Colonic mucosa (tissue), 4 donors: ENCODE measurements around the gene LMO1. TPM values are rescaled to one million over a fixed set of nuclear protein-coding genes. Genes with fewer than 3 reads are reported as not detected.

Experiments used
- DNase-seq: peaks from one replicate; pipeline ENCODE4 v3.0.0-alpha.2; 2020
- H3K27ac ChIP-seq: fragments of 200-600 bp; one replicate; pipeline ENCODE4 v1.8.0; 2021
- H3K27me3 ChIP-seq: fragments of 200-600 bp; one replicate; pipeline ENCODE4 v1.8.0; 2021
- H3K36me3 ChIP-seq: fragments of 200-600 bp; one replicate; pipeline ENCODE4 v1.8.0; 2021
- H3K4me1 ChIP-seq: fragments of 200-600 bp; one replicate; pipeline ENCODE4 v1.8.0; 2021; ENCODE audit warnings: mild to moderate bottlenecking
- H3K4me3 ChIP-seq: fragments of 200-600 bp; one replicate; pipeline ENCODE4 v1.8.0; 2021
- H3K9ac ChIP-seq, 2 donors: one replicate each; pipeline ENCODE4 v1.7.0; 2013; ENCODE audit warnings: control low read depth in 2 of 2, low read depth in 2 of 2, low read length in 2 of 2
- H3K9me3 ChIP-seq: fragments of 200-600 bp; one replicate; pipeline ENCODE4 v1.8.0; 2021
- intact Hi-C: fragments of 100-400 bp; cut with DNase I; formaldehyde crosslinking; loops from one replicate; pipeline ENCODE4 v1.14.1; 2022
- total RNA-seq, 2 donors: library from RNA; stranded (reverse); fragmentation: NEBNext Ultra II Directional in 1 of 2; extraction: Animal tissue kit (Norgen Biotek cat#: 25700) in 1 of 2; gene quantifications; one replicate each; pipeline ENCODE4 v1.2.1, GENCODE V29; 2021
- TF ChIP-seq, protein P1 (sequence below): fragments of 200-600 bp; IDR thresholded peaks from one replicate; pipeline ENCODE4 v1.8.0; 2022; ENCODE audit warnings: antibody characterized with exemption, mild to moderate bottlenecking
- donor health status: healthy.
- donor health status: DM: no; HTN: no; CAD: no.
- donor health status: DM: no; HTN: no; CAD: no.

The LMO1 gene
- total RNA-seq, 2 donors from 2014 or later, result not detected

DNA sequence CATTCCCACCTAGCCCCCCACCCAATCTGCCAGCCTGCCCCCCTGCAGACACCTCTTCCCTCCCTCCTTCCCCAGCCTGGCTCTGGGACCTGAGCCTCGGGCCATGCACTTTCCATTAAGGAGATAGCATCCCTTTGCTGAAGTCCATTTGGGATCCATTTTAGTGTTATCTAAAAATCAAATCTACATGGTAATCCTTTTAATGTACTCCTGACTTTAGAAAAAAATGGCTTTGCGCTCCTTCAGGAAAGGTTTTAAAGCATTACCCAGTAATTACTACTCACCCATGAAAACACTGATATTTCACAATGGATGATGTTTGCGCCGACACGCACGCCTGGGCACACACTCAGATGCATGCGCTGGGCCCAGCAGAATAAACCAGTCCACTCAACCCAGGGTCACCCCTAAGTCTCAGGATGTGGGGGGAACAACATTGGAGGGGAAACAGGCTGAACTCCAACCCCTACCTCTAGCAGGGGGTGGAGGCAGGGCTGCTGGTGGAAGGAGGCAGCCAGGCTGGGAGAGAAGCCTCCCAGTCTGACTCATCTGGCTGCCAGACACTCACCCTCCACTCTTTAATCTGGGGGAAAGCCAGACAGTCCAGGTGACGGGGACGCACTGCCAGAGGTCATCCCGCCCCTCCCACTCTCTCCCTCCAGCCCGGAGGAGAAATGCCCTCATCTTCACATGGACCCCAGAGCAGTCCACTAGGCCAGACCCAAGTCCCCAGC is 29.8 kb downstream of the LMO1 start:
- intact Hi-C loops, result no loop called here
- TF ChIP-seq, protein P1, sequence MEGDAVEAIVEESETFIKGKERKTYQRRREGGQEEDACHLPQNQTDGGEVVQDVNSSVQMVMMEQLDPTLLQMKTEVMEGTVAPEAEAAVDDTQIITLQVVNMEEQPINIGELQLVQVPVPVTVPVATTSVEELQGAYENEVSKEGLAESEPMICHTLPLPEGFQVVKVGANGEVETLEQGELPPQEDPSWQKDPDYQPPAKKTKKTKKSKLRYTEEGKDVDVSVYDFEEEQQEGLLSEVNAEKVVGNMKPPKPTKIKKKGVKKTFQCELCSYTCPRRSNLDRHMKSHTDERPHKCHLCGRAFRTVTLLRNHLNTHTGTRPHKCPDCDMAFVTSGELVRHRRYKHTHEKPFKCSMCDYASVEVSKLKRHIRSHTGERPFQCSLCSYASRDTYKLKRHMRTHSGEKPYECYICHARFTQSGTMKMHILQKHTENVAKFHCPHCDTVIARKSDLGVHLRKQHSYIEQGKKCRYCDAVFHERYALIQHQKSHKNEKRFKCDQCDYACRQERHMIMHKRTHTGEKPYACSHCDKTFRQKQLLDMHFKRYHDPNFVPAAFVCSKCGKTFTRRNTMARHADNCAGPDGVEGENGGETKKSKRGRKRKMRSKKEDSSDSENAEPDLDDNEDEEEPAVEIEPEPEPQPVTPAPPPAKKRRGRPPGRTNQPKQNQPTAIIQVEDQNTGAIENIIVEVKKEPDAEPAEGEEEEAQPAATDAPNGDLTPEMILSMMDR, result no peak
- H3K36me3 ChIP-seq, result no peaks in the 10 kb centered on the region
- no peak overlapping the region for H3K9ac ChIP-seq
- no peak overlapping the region for H3K4me3 ChIP-seq
- H3K4me1 ChIP-seq, result no peaks in the 10 kb centered on the region
- H3K27ac ChIP-seq, result no peak overlapping the region
- no peaks in the 10 kb centered on the region for H3K27me3 ChIP-seq
- DNase-seq, result no peak
- no peaks in the 10 kb centered on the region for H3K9me3 ChIP-seq

DNA sequence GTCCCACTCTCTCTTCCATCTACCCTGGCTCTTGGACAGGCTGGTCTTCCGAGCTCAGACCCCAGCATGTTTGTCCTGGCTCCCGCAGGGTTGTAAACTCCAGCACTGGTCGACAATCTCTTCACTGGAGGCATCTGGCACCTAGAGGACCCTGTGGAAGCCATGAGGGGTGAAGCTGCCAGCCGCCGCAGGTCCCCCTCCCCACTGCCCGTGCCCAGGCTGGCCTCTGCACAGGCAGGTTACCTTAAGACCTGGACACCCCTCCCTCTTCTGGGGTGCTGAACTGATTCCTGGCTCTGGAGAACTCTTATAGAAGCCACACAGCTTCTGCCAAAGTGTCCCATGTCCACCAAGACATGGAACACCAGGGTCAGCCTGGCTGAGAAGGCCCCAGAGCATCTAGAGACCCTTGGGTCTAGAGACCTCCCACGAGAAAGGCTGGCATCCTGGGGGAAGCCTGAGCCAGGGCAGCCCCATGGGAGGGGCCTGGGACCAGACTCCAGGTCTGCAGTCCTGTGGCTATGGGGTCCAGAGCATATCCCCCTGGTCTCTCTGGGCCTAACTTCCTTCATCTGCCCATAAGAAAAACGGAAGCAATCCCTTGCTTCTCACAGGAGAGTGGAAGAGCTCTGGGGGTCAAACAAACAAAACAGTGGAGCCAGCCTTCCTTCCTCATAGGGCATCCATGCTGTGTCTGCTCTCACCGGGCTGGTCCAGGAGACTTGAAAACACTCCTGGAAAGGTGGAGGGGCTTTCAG is 30.6 kb downstream of the LMO1 start:
- intact Hi-C loops, result no loop called here
- H3K9me3 ChIP-seq, result no peaks in the 10 kb centered on the region
- H3K27ac ChIP-seq, result no peak overlapping the region
- no peaks in the 10 kb centered on the region for H3K36me3 ChIP-seq
- no peak overlapping the region for H3K9ac ChIP-seq
- no peak for DNase-seq
- H3K4me3 ChIP-seq, result no peak overlapping the region
- H3K4me1 ChIP-seq, result no peaks in the 10 kb centered on the region
- no peaks in the 10 kb centered on the region for H3K27me3 ChIP-seq
- TF ChIP-seq, protein P1, result no peak

DNA sequence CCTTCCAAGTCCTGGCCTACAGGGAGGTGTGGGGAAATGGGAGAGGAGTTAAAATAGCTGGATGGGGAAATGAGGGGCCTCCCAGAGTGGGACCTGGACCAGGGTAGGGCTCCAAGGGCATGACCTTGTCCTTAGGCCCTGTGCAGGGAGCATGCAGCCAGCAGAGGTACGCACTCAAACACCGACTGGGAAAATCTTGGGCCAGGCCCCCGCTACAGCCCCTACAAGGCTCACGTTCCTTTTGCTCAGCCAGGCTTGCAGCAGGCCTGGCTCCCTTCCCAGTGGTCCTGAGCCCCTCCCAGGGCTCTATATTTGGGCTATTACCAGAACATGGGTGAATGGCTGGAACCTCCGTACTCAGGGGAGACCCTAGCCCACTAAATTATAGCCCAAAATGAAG is 31.3 kb downstream of the LMO1 start:
- no peak for DNase-seq
- intact Hi-C loops, result no loop called here
- no peak overlapping the region for H3K4me3 ChIP-seq
- no peaks in the 10 kb centered on the region for H3K4me1 ChIP-seq
- no peaks in the 10 kb centered on the region for H3K36me3 ChIP-seq
- TF ChIP-seq, protein P1, result no peak
- no peaks in the 10 kb centered on the region for H3K27me3 ChIP-seq
- no peak overlapping the region for H3K9ac ChIP-seq
- H3K9me3 ChIP-seq, result no peaks in the 10 kb centered on the region
- no peak overlapping the region for H3K27ac ChIP-seq

DNA sequence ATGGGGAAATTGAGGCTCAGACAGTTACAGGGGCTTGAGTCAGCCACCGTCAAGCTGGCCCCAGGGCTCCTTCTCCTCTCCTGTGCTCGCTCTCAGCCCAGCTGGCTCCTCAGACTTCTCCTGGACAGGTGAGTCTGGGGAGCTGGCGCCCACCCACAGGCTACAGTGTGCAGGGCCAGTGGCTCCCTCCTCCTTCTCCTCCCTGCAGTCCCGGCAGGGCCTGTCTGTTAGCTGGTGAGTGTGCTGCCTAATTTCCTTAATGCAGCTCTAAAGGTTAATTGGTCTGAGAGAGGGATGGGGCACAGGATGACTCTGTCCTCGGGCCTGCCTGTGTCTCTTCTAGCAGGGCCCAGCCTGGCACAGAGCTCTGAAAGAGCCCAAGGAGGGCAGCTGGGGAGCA is 31.7 kb downstream of the LMO1 start:
- intact Hi-C loops, result no loop called here
- H3K27ac ChIP-seq, result no peak overlapping the region
- H3K36me3 ChIP-seq, result no peaks in the 10 kb centered on the region
- TF ChIP-seq, protein P1, result no peak
- no peak overlapping the region for H3K4me3 ChIP-seq
- no peaks in the 10 kb centered on the region for H3K27me3 ChIP-seq
- no peaks in the 10 kb centered on the region for H3K9me3 ChIP-seq
- no peak overlapping the region for H3K9ac ChIP-seq
- DNase-seq, result no peak
- no peaks in the 10 kb centered on the region for H3K4me1 ChIP-seq

DNA sequence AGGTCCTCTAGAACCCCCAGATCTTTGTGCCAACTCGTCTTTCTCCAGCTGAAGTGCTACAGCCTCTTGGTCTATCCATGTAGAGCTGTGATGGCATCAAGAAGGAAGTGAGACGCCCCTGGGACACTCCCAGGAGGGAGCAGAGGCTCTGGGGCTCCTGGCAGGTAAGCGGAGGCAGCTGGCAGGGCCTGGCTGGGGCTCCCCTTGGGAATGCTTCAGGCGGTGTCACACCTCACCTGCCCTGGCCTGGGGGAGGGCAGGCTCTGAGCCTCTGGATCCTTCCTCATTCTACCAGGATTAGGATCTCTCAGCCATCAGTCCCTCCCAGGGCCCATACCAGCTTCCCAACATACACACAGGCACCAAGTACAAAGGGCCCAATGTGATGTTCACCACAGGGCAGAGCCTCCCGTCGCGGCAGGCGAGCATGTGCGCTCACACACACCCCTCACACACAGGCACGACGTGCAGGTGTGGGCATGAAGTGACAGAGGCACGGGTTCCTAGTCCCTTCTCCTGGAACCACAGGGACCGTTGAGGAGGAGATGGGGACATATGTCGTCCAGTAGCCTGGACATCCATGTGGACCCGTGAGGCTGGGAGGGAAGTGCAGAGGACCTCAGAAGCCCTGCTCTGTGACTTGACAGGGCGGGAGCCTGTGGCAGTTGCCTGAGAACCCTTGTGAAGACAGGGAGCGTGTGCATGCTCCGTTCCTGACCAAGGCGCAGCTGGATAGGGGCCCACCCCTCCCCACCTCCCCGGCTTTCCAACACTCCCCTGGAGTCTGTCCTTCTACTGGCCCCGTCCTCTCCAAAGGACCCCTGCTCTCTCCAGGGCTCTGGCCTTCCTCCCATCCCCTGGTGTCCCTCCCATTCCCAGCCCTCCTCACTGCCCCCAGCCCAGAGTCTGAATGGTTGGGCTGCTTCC is 32.5 kb downstream of the LMO1 start:
- Histone ChIP-seq H3K27me3 (no peaks in the 10 kb centered on the region), H3K27ac (no peak overlapping the region), H3K4me3 (no peak overlapping the region), H3K9ac (no peak overlapping the region), H3K4me1 (no peaks in the 10 kb centered on the region), H3K9me3 (no peaks in the 10 kb centered on the region), H3K36me3 (no peaks in the 10 kb centered on the region)
- TF ChIP-seq, protein P1, result no peak
- no peak for DNase-seq
- intact Hi-C loops, result no loop called here
